Right lobe of liver (tissue), 6 donors: ENCODE data around the gene C2orf49. TPM values are rescaled to one million over a fixed set of nuclear protein-coding genes. Genes with fewer than 3 reads are reported as not detected.

Experiments
- ATAC-seq, 4 donors: fragments of 200-7000 bp; cut with Tn5 transposase; one replicate each; pipeline ENCODE4 v1.9.1; 2020; ENCODE audit warnings: mild to moderate bottlenecking in 4 of 4, moderate library complexity in 4 of 4
- DNase-seq, 3 donors: peaks; one replicate each; pipeline ENCODE4 v3.0.0-alpha.2; 2020
- H3K27ac ChIP-seq, 3 donors: fragments of 200-600 bp; one replicate each; pipeline ENCODE4 v1.8.0; 2022
- H3K27me3 ChIP-seq, 2 donors: fragments of 200-600 bp; one replicate each; pipeline ENCODE4 v1.8.0; 2022
- H3K36me3 ChIP-seq, 4 donors: fragments of 200-600 bp; sonication (generic) in 1 of 4; one replicate each; pipeline versions ENCODE4 v1.5.1 to v1.8.0; 2017 to 2022; ENCODE audit warnings: control low read depth in 1 of 4
- H3K4me1 ChIP-seq, 4 donors: fragments of 200-600 bp; sonication (generic) in 1 of 4; one replicate each; pipeline versions ENCODE4 v1.5.1 to v1.8.0; 2017 to 2022; ENCODE audit warnings: control low read depth in 1 of 4
- H3K4me3 ChIP-seq, 3 donors: fragments of 200-600 bp; one replicate each; pipeline ENCODE4 v1.8.0; 2022
- H3K9me3 ChIP-seq, 4 donors: fragments of 200-600 bp; sonication (generic) in 1 of 4; one replicate each; pipeline versions ENCODE4 v1.5.1 to v1.8.0; 2017 to 2022; ENCODE audit warnings: control low read depth in 1 of 4
- POLR2A ChIP-seq: fragments of 450-650 bp; IDR thresholded peaks from one replicate; pipeline ENCODE4 v1.6.1; 2017; ENCODE audit warnings: antibody characterized with exemption, mild to moderate bottlenecking
- WGBS: methylation state at CpG from one replicate; pipeline ENCODE4 v1.1.6; 2018; ENCODE audit warnings: low coverage, low lambda C conversion rate; ENCODE audit not compliant: insufficient coverage; ENCODE audit errors: missing lambda C conversion rate; 5-methylcytosine and 5-hydroxymethylcytosine counted together
- intact Hi-C, 2 donors: fragments of 100-400 bp; cut with DNase I; formaldehyde crosslinking; loops; one replicate each; pipeline versions ENCODE4 v1.11.2 to v1.14.1; 2022
- total RNA-seq, 6 experiments: library from RNA; depleted of rRNA in 2 of 6; stranded (reverse); fragments of >200 nt in 2 of 6; fragmentation: NEBNext Ultra II Directional in 3 of 6; extraction: Animal tissue kit (Norgen Biotek cat#: 25700) in 3 of 6; gene quantifications; one replicate each; pipeline versions ENCODE4 v1.1.0 to v1.2.4, GENCODE V29; 2016 to 2023
- TF ChIP-seq, protein P1 (sequence below), 4 donors: fragments of 200-600 bp in 3 of 4; fragments of 450-650 bp in 1 of 4; IDR thresholded peaks; one replicate each; pipeline versions ENCODE4 v1.5.1 to v1.8.0; 2016 to 2022; ENCODE audit warnings: antibody characterized with exemption in 4 of 4, mild to moderate bottlenecking in 2 of 4
- donor health status: DM: no; HTN: yes; CAD: no.
- donor health status: DM: no; HTN: no; CAD: no.
- donor health status: DM: no; HTN: no; CAD: no.
- donor health status: DM: no; HTN: yes; CAD: no.
- donor health status: DM: no; HTN: yes; CAD: no.

Gene C2orf49
- total RNA-seq, 6 experiments from 2014 or later, result 3.9 to 7.4 (median 6.4) TPM

DNA sequence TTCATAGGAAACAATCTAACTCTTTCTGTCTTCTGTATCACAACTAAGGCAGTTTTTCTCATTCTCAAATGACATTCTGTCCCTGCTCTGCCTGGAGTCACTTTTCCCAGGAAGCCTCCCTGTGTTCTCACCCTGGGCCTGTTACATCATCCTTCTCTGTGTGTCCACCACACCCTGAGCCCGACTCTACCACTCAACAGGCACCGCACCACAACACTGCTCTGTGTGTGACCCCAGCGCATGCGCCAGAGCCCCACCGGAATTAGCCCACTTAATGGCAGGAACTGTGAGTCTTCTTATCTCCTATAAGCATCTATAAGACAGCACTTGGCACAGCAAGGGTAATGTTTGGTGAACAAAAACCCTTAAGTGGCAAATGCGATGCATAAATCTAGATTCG lies 40.1 kb upstream of the C2orf49 start:
- ATAC-seq (no peak), DNase-seq (no peak)
- TF ChIP-seq POLR2A, result no peak
- TF ChIP-seq, protein P1, sequence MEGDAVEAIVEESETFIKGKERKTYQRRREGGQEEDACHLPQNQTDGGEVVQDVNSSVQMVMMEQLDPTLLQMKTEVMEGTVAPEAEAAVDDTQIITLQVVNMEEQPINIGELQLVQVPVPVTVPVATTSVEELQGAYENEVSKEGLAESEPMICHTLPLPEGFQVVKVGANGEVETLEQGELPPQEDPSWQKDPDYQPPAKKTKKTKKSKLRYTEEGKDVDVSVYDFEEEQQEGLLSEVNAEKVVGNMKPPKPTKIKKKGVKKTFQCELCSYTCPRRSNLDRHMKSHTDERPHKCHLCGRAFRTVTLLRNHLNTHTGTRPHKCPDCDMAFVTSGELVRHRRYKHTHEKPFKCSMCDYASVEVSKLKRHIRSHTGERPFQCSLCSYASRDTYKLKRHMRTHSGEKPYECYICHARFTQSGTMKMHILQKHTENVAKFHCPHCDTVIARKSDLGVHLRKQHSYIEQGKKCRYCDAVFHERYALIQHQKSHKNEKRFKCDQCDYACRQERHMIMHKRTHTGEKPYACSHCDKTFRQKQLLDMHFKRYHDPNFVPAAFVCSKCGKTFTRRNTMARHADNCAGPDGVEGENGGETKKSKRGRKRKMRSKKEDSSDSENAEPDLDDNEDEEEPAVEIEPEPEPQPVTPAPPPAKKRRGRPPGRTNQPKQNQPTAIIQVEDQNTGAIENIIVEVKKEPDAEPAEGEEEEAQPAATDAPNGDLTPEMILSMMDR (IDR thresholded peaks at IDR 0.05), result no peak
- Histone ChIP-seq H3K4me1 (no peaks in the 10 kb centered on the region), H3K27ac (no peak overlapping the region), H3K27me3 (no peaks in the 10 kb centered on the region), H3K9me3 (no peaks in the 10 kb centered on the region), H3K4me3 (no peak overlapping the region), H3K36me3 (peaks cover 0 to 28% (median 8%) of the 10 kb centered on the region in 4 donors)
- intact Hi-C loops, result no loop called here
- 94% methylated on average over 5 of the region's 7 CpGs for WGBS

- Histone ChIP-seq H3K36me3 (peaks cover 0 to 28% (median 8%) of the 10 kb centered on the region in 4 donors), H3K4me1 (no peaks in the 10 kb centered on the region), H3K4me3 (no peak overlapping the region), H3K27me3 (no peaks in the 10 kb centered on the region), H3K27ac (no peak overlapping the region), H3K9me3 (no peaks in the 10 kb centered on the region)
- intact Hi-C loops, result no loop called here
- 92% methylated on average over 3 of the region's 3 CpGs for WGBS
- DNase-seq (no peak), ATAC-seq (no peak)
- no peak for TF ChIP-seq POLR2A
- TF ChIP-seq, protein P1 (IDR thresholded peaks at IDR 0.05), result no peak
These were observed 39.3 kb upstream of the C2orf49 start for GRCh38 chr2:105298017-105298416.

GRCh38 chr2:105299290-105299689 lies 38.0 kb upstream of the C2orf49 start:
- Histone ChIP-seq H3K27ac (no peak overlapping the region), H3K36me3 (peaks cover 0 to 28% (median 8%) of the 10 kb centered on the region in 4 donors), H3K9me3 (no peaks in the 10 kb centered on the region), H3K27me3 (no peaks in the 10 kb centered on the region), H3K4me1 (no peaks in the 10 kb centered on the region), H3K4me3 (no peak overlapping the region)
- ATAC-seq (no peak), DNase-seq (no peak)
- WGBS, result 69% methylated on average over 3 of the region's 5 CpGs
- no peak for TF ChIP-seq POLR2A
- TF ChIP-seq, protein P1 (IDR thresholded peaks at IDR 0.05), result no peak
- intact Hi-C loops, result no loop called here

GRCh38 chr2:105301646-105302045 lies 35.7 kb upstream of the C2orf49 start:
- no peak for TF ChIP-seq POLR2A
- TF ChIP-seq, protein P1 (IDR thresholded peaks at IDR 0.05), result no peak
- no peak for DNase-seq
- no peaks in the 10 kb centered on the region for H3K9me3 ChIP-seq
- no peaks in the 10 kb centered on the region for H3K27me3 ChIP-seq
- intact Hi-C loops, result no loop called here
- no peak overlapping the region for H3K27ac ChIP-seq
- ATAC-seq, result no peak
- H3K4me3 ChIP-seq, result no peak overlapping the region
- 71% methylated on average over 3 of the region's 3 CpGs for WGBS
- peaks cover 0 to 20% (median 7%) of the 10 kb centered on the region in 4 donors for H3K36me3 ChIP-seq
- no peaks in the 10 kb centered on the region for H3K4me1 ChIP-seq

- Histone ChIP-seq H3K4me1 (no peaks in the 10 kb centered on the region), H3K9me3 (no peaks in the 10 kb centered on the region), H3K36me3 (peaks cover 0 to 12% (median 9%) of the 10 kb centered on the region in 4 donors), H3K4me3 (no peak overlapping the region), H3K27me3 (no peaks in the 10 kb centered on the region), H3K27ac (no peak overlapping the region)
- intact Hi-C loops, result no loop called here
- ATAC-seq (no peak), DNase-seq (no peak)
- TF ChIP-seq, protein P1 (IDR thresholded peaks at IDR 0.05), result no peak
- TF ChIP-seq POLR2A, result no peak
- WGBS, result 87% methylated on average over 7 of the region's 7 CpGs
These were observed 30.2 kb upstream of the C2orf49 start for GRCh38 chr2:105307146-105307545.
